NB4 (cell line): ENCODE measurements around the gene ZNF732.
"Not testable (repeated sequence)": the region's sequence is repeated elsewhere in the genome, so short reads cannot be mapped to it uniquely, and the experiment has no call there.

Experiments used
- DNase-seq: peaks from one replicate; pipeline ENCODE4 v3.0.0; 2010; ENCODE audit warnings: low read depth
- H3K4me3 ChIP-seq: one replicate; pipeline ENCODE4 v1.5.1; 2011; ENCODE audit warnings: mild to moderate bottlenecking, low read depth, low read length, moderate library complexity
- CTCF ChIP-seq: IDR thresholded peaks from one replicate; pipeline ENCODE4 v1.5.1; 2012; ENCODE audit warnings: low read depth, low read length
- MAX ChIP-seq: IDR thresholded peaks from 2 replicates; pipeline ENCODE4 v1.6.1; 2011; ENCODE audit warnings: low read depth, low read length
- MYC ChIP-seq: IDR thresholded peaks from 2 replicates; pipeline ENCODE4 v1.6.1; 2011; ENCODE audit warnings: low read depth, low read length
- POLR2A ChIP-seq: IDR thresholded peaks from 2 replicates; pipeline ENCODE4 v1.6.1; 2011; ENCODE audit warnings: mild to moderate bottlenecking; ENCODE audit not compliant: insufficient read length; ENCODE audit errors: extremely low read depth

ZNF732 gene

DNA sequence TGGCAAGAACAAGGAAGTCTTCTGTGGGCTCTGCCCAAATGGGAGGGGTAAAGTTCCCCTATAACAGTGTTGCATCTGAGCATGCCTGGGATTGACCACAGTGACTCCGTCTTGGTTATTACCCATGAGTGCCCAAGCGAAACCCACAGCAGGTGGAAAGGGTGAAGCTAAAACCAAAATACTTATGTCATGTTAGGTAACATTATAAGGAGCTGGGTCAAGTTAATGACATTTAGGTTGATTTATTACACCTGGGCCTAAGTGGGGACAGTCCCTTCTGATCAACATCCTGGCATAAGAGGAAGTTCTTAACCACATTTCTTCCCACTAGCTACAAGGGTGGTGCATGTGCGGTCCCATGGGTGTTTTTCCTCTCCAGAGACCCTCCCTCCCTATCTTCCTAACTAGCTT, 1.3 kb upstream of the ZNF732 start:
- TF ChIP-seq MAX (no peak; the same call in 1 of the 2 replicates), MYC (peak; percentile 10; the same call in 1 of the 2 replicates)
- no peak overlapping the region for H3K4me3 ChIP-seq
- peak; percentile 95 for DNase-seq

GRCh38 chr4:304516-304915, 758 bp downstream of the ZNF732 start:
- not testable (repeated sequence) for DNase-seq, H3K4me3 ChIP-seq

GRCh38 chr4:302381-302780, 2.9 kb downstream of the ZNF732 start:
- TF ChIP-seq POLR2A (no peak), MAX (no peak), CTCF (no peak), MYC (no peak)

GRCh38 chr4:294732-295131, 10.5 kb downstream of the ZNF732 start:
- no peak for TF ChIP-seq MYC
- no peak overlapping the region for H3K4me3 ChIP-seq
- DNase-seq, result no peak

More at GRCh38 chr4:302381-302780, 2.9 kb downstream of the ZNF732 start:
- no peak for DNase-seq
- no peak overlapping the region for H3K4me3 ChIP-seq

DNA sequence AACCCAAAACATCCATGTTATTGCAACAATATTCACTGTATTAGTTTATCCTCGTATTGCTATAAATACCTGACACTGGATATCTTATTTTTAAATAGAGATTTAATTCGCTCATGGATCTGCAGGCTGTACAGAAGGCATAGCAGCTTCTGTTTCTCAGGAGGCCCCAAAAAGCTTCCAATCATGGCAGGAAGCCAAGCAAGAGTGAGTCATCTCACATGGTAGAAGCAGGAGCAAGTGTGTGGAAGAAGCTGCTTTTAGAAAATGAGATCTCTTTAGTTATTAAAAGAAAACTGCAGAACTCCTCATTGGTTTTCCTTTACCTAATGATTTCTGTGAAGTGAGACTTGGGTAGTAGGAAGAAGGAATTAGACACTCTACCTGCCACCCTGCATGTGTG, 16.4 kb downstream of the ZNF732 start:
- TF ChIP-seq MAX (no peak), MYC (no peak), POLR2A (no peak)
- no peak overlapping the region for H3K4me3 ChIP-seq
- DNase-seq, result peak; percentile 43

DNA sequence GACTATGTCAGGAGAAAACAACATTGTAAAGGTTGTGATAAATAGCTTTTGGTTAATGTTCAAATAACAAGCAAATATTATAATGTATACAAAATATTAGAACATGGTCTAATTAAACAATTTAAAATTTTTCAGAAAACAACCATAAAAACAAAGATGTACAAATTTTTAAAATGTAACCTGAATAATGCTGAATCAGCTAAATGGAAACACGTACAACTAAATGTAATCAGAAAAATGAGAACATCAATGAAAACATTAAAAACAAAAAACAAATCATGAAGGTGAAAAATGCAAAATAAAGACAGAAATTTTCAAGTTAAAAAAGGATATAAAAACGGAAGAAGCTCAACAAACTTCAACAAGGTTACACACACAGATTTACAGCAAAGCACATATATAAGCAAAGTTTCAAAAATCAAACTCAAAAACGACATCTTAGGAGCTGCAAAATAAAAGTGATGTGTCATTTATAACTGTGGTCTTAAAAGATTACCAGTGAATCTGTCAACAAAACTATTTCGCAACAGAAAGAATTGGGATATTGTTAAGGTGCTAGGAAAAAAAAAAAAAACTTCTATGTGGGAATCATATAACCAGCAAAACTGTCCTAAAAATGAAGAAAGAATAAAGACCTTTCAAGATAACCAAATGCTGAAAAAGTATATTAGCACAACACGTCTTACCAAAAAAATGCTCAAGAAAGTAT, 31.8 kb downstream of the ZNF732 start:
- TF ChIP-seq MYC (no peak), MAX (no peak)
- no peak for DNase-seq
- H3K4me3 ChIP-seq, result no peak overlapping the region

GRCh38 chr4:271492-272103, 33.7 kb downstream of the ZNF732 start:
- DNase-seq, result no peak
- H3K4me3 ChIP-seq, result no peak overlapping the region
- TF ChIP-seq CTCF, result no peak
- no peak for TF ChIP-seq POLR2A
- TF ChIP-seq MAX, result no peak
- no peak for TF ChIP-seq MYC

DNA sequence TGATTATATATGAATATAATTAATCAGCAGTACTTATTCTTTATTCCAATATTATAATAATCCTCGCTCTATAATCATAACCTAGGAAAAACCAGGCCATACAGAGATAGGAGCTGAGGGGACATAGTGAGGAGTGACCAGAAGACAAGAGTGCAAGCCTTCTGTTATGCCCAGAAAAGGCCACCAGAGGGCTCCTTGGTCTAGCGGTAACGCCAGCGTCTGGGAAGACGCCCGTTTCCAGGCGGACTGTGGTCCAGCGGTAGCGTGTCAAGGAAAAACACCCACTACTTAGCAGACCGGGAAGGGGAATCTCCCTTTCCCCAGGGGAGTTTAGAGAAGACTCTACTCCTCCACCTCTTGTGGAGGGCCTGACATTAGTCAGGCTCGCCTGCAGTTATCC, 46.0 kb downstream of the ZNF732 start:
- DNase-seq, result peak; percentile 37
- not testable (repeated sequence) for H3K4me3 ChIP-seq
- peak; percentile 38 for TF ChIP-seq CTCF
